ENCODE data around the gene SORCS1. TPM values are rescaled to one million over a fixed set of nuclear protein-coding genes. Genes with fewer than 3 reads are reported as not detected.

Gene SORCS1
- total and polyA plus RNA-seq, 2 experiments from 2014 or later = 2.9 to 8.9 TPM

DNA sequence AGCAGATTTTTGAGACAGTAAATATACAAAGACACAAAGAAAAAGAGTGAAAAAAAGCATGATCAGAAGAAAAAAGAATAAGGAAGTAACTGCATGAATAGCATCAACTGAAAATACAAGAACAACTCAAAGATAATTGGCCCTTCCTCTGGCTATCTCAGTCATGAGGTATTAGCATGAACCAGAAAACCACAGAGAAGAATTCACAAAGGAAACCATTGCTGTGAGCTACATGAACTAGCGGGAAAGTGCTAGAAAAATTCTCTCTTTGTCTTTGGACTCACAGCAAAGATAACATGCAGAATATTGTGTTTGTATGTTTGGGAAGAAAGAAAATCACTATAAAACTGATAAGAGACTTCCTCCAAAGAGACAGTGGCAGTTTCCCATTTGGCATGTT is 82.9 kb downstream of the SORCS1 start:
- Mint-ChIP-seq H3K9me3 (no peaks in the 10 kb centered on the region), H3K36me3 (ENCODE audit: low read depth) (no peaks in the 10 kb centered on the region), H3K4me3 (no peak overlapping the region), H3K27me3 (ENCODE audit: insufficient read depth, low read depth, poor library complexity) (peaks cover 2% of the 10 kb centered on the region), H3K4me1 (no peaks in the 10 kb centered on the region), H3K27ac (no peak overlapping the region)
- no peak for ATAC-seq
- H3K4me3 ChIP-seq = no peak overlapping the region
- DNase-seq (ENCODE audit: low spot score) = no peak
- H3K79me2 ChIP-seq (replicated peaks; ENCODE audit: insufficient read depth) = no peaks in the 10 kb centered on the region
- H3K27ac ChIP-seq (ENCODE audit: low read depth) = no peak overlapping the region
- H3K9me2 ChIP-seq (ENCODE audit: insufficient read depth) = no peaks in the 10 kb centered on the region
- H3K4me1 ChIP-seq (ENCODE audit: insufficient read depth) = 0 out of 2 replicates have a peak, but pooled peaks cover 6% of the 10 kb centered on the region
- H2AFZ ChIP-seq = no peak overlapping the region
- no peaks in the 10 kb centered on the region for H3K27me3 ChIP-seq (ENCODE audit: insufficient read depth)
- H3F3A ChIP-seq (replicated peaks; ENCODE audit: low read depth) = no peaks in the 10 kb centered on the region
- no peak overlapping the region for H3K4me2 ChIP-seq
- no peaks in the 10 kb centered on the region for H3K36me3 ChIP-seq (ENCODE audit: insufficient read depth)
- H4K20me1 ChIP-seq (replicated peaks; ENCODE audit: insufficient read depth) = no peaks in the 10 kb centered on the region
- no peak for TF ChIP-seq STAT1 (IDR thresholded peaks at IDR 0.05; ENCODE audit: unreplicated experiment)
- TF ChIP-seq NANOG (IDR thresholded peaks at IDR 0.05; ENCODE audit: borderline replicate concordance) = no peak
- TF ChIP-seq CREB1 (CRISPR knock-in tag; IDR thresholded peaks at IDR 0.05; ENCODE audit: low read depth) = no peak
- no peak for TF ChIP-seq ZNF331 (CRISPR knock-in tag; IDR thresholded peaks at IDR 0.05; ENCODE audit: low read depth)
- TF ChIP-seq REST (IDR thresholded peaks at IDR 0.05; ENCODE audit: unreplicated experiment) = no peak
- TF ChIP-seq EZH2phosphoT487 (IDR thresholded peaks at IDR 0.05; ENCODE audit: unreplicated experiment) = no peak
- no peak for TF ChIP-seq JUNB (IDR thresholded peaks at IDR 0.05; ENCODE audit: unreplicated experiment)
- TF ChIP-seq POLR2AphosphoS5 (IDR thresholded peaks at IDR 0.05; ENCODE audit: low read depth) = no peak
- TF ChIP-seq EZH2 (IDR thresholded peaks at IDR 0.05; ENCODE audit: low read depth, unreplicated experiment) = no peak
- TF ChIP-seq, protein P1, sequence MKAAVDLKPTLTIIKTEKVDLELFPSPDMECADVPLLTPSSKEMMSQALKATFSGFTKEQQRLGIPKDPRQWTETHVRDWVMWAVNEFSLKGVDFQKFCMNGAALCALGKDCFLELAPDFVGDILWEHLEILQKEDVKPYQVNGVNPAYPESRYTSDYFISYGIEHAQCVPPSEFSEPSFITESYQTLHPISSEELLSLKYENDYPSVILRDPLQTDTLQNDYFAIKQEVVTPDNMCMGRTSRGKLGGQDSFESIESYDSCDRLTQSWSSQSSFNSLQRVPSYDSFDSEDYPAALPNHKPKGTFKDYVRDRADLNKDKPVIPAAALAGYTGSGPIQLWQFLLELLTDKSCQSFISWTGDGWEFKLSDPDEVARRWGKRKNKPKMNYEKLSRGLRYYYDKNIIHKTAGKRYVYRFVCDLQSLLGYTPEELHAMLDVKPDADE (IDR thresholded peaks at IDR 0.05) = no peak
- no peak for TF ChIP-seq ZNF114 (CRISPR knock-in tag; IDR thresholded peaks at IDR 0.05)
- TF ChIP-seq, protein P2, sequence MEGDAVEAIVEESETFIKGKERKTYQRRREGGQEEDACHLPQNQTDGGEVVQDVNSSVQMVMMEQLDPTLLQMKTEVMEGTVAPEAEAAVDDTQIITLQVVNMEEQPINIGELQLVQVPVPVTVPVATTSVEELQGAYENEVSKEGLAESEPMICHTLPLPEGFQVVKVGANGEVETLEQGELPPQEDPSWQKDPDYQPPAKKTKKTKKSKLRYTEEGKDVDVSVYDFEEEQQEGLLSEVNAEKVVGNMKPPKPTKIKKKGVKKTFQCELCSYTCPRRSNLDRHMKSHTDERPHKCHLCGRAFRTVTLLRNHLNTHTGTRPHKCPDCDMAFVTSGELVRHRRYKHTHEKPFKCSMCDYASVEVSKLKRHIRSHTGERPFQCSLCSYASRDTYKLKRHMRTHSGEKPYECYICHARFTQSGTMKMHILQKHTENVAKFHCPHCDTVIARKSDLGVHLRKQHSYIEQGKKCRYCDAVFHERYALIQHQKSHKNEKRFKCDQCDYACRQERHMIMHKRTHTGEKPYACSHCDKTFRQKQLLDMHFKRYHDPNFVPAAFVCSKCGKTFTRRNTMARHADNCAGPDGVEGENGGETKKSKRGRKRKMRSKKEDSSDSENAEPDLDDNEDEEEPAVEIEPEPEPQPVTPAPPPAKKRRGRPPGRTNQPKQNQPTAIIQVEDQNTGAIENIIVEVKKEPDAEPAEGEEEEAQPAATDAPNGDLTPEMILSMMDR (conservative IDR thresholded peaks at IDR 0.05; ENCODE audit: low read depth in 2 of 2) = no peak

Data from GM23338 (cell line).